Measurements from ENCODE around the gene CDHR1. TPM values are rescaled to one million over a fixed set of nuclear protein-coding genes. Genes with fewer than 3 reads are reported as not detected.

The CDHR1 gene
- total RNA-seq, 1 experiment from 2014 or later = 5.0 TPM

DNA sequence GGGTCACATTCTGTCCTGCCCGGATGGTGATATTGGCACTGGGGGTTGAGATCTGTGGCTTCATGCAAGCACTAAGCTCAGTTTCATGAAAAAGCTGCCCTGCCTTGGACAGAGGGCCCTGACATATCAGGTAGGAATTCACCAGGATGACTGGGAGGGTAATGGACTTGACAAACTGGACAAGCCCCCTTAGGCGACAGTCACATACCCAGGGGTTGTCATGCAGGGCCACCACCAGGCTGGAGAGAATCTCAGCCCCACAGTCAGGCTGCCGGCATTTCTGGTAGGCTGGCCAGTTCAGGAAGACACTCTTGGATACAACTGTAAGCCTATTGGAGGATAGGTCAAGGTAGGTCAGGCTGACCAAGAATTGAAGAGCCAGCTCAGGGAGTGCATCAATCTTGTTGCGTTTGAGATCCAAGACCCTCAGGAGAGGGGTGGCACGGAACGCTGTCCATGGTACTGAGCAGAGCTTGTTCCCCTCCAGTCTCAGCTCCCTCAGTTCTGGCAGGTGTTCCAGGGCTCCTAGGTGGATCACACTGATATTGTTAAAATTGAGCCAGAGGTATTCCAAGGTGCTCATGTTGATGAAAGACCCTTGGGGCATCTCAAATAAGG, 30.2 kb downstream of the CDHR1 start:
- Mint-ChIP-seq H3K9me3 (peaks cover 2% of the 10 kb centered on the region), H3K4me3 (no peak overlapping the region), H3K27ac (no peak overlapping the region), H3K27me3 (ENCODE audit: low read depth) (peaks cover 10% of the 10 kb centered on the region), H3K36me3 (no peaks in the 10 kb centered on the region), H3K4me1 (no peaks in the 10 kb centered on the region)
- CTCF ChIA-PET = interaction anchor here (0.7 to 5.9 kb wide), 5 partner anchors 10 to 127 kb away, joined by 3 to 36 read pairs (median 5); no protein-coding TSS in a partner anchor
- DNase-seq (ENCODE audit: low spot score) (peak; percentile 71), ATAC-seq (peak; percentile 88)
- POLR2A ChIA-PET = interaction anchor here (1.1 kb wide), 1 partner anchor 18 kb away, joined by 4 read pairs; no protein-coding TSS in a partner anchor
- TF ChIP-seq CREB1 (CRISPR knock-in tag; IDR thresholded peaks at IDR 0.05) (peak; percentile 43; the same call in 1 of the 2 replicates), JAZF1 (CRISPR knock-in tag; IDR thresholded peaks at IDR 0.05) (no peak), KAT7 (CRISPR knock-in tag; IDR thresholded peaks at IDR 0.05; ENCODE audit: borderline replicate concordance) (no peak), TP53 (CRISPR knock-in tag; IDR thresholded peaks at IDR 0.05) (peak; percentile 79; the same call in 1 of the 2 replicates), TEAD1 (CRISPR knock-in tag; IDR thresholded peaks at IDR 0.05) (peak; percentile 81; the same call in 1 of the 2 replicates), ZNF138 (CRISPR knock-in tag; conservative IDR thresholded peaks at IDR 0.05) (no peak), GTF2I (CRISPR knock-in tag; conservative IDR thresholded peaks at IDR 0.05) (no peak), CBFB (CRISPR knock-in tag; IDR thresholded peaks at IDR 0.05; ENCODE audit: low read depth) (0 out of 2 replicates have a peak, but pooled peaks have one; percentile 48), ZNF317 (CRISPR knock-in tag; IDR thresholded peaks at IDR 0.05; ENCODE audit: borderline replicate concordance, low read depth) (no peak), TCF7 (CRISPR knock-in tag; IDR thresholded peaks at IDR 0.05; ENCODE audit: low read depth) (no peak), ZNF416 (CRISPR knock-in tag; IDR thresholded peaks at IDR 0.05) (no peak), SMAD3 (CRISPR knock-in tag; IDR thresholded peaks at IDR 0.05; ENCODE audit: borderline replicate concordance) (peak; percentile 92; the same call in 1 of the 2 replicates), ZBTB21 (CRISPR knock-in tag; IDR thresholded peaks at IDR 0.05; ENCODE audit: borderline replicate concordance) (peak; percentile 58; the same call in 1 of the 2 replicates), ZNF232 (CRISPR knock-in tag; IDR thresholded peaks at IDR 0.05) (0 out of 2 replicates have a peak, but pooled peaks have one; percentile 68), ZNF219 (CRISPR knock-in tag; IDR thresholded peaks at IDR 0.05; ENCODE audit: borderline replicate concordance) (no peak; the same call in 1 of the 2 replicates)
- TF ChIP-seq, protein P1, sequence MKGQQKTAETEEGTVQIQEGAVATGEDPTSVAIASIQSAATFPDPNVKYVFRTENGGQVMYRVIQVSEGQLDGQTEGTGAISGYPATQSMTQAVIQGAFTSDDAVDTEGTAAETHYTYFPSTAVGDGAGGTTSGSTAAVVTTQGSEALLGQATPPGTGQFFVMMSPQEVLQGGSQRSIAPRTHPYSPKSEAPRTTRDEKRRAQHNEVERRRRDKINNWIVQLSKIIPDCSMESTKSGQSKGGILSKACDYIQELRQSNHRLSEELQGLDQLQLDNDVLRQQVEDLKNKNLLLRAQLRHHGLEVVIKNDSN (CRISPR knock-in tag; IDR thresholded peaks at IDR 0.05) = peak; percentile 47; the same call in 1 of the 2 replicates
- TF ChIP-seq, protein P2, sequence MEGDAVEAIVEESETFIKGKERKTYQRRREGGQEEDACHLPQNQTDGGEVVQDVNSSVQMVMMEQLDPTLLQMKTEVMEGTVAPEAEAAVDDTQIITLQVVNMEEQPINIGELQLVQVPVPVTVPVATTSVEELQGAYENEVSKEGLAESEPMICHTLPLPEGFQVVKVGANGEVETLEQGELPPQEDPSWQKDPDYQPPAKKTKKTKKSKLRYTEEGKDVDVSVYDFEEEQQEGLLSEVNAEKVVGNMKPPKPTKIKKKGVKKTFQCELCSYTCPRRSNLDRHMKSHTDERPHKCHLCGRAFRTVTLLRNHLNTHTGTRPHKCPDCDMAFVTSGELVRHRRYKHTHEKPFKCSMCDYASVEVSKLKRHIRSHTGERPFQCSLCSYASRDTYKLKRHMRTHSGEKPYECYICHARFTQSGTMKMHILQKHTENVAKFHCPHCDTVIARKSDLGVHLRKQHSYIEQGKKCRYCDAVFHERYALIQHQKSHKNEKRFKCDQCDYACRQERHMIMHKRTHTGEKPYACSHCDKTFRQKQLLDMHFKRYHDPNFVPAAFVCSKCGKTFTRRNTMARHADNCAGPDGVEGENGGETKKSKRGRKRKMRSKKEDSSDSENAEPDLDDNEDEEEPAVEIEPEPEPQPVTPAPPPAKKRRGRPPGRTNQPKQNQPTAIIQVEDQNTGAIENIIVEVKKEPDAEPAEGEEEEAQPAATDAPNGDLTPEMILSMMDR (IDR thresholded peaks at IDR 0.05) = no peak
- TF ChIP-seq, protein P3, sequence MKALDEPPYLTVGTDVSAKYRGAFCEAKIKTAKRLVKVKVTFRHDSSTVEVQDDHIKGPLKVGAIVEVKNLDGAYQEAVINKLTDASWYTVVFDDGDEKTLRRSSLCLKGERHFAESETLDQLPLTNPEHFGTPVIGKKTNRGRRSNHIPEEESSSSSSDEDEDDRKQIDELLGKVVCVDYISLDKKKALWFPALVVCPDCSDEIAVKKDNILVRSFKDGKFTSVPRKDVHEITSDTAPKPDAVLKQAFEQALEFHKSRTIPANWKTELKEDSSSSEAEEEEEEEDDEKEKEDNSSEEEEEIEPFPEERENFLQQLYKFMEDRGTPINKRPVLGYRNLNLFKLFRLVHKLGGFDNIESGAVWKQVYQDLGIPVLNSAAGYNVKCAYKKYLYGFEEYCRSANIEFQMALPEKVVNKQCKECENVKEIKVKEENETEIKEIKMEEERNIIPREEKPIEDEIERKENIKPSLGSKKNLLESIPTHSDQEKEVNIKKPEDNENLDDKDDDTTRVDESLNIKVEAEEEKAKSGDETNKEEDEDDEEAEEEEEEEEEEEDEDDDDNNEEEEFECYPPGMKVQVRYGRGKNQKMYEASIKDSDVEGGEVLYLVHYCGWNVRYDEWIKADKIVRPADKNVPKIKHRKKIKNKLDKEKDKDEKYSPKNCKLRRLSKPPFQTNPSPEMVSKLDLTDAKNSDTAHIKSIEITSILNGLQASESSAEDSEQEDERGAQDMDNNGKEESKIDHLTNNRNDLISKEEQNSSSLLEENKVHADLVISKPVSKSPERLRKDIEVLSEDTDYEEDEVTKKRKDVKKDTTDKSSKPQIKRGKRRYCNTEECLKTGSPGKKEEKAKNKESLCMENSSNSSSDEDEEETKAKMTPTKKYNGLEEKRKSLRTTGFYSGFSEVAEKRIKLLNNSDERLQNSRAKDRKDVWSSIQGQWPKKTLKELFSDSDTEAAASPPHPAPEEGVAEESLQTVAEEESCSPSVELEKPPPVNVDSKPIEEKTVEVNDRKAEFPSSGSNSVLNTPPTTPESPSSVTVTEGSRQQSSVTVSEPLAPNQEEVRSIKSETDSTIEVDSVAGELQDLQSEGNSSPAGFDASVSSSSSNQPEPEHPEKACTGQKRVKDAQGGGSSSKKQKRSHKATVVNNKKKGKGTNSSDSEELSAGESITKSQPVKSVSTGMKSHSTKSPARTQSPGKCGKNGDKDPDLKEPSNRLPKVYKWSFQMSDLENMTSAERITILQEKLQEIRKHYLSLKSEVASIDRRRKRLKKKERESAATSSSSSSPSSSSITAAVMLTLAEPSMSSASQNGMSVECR (CRISPR knock-in tag; IDR thresholded peaks at IDR 0.05; ENCODE audit: borderline replicate concordance) = peak; percentile 68; the same call in 1 of the 2 replicates
- TF ChIP-seq, protein P4, sequence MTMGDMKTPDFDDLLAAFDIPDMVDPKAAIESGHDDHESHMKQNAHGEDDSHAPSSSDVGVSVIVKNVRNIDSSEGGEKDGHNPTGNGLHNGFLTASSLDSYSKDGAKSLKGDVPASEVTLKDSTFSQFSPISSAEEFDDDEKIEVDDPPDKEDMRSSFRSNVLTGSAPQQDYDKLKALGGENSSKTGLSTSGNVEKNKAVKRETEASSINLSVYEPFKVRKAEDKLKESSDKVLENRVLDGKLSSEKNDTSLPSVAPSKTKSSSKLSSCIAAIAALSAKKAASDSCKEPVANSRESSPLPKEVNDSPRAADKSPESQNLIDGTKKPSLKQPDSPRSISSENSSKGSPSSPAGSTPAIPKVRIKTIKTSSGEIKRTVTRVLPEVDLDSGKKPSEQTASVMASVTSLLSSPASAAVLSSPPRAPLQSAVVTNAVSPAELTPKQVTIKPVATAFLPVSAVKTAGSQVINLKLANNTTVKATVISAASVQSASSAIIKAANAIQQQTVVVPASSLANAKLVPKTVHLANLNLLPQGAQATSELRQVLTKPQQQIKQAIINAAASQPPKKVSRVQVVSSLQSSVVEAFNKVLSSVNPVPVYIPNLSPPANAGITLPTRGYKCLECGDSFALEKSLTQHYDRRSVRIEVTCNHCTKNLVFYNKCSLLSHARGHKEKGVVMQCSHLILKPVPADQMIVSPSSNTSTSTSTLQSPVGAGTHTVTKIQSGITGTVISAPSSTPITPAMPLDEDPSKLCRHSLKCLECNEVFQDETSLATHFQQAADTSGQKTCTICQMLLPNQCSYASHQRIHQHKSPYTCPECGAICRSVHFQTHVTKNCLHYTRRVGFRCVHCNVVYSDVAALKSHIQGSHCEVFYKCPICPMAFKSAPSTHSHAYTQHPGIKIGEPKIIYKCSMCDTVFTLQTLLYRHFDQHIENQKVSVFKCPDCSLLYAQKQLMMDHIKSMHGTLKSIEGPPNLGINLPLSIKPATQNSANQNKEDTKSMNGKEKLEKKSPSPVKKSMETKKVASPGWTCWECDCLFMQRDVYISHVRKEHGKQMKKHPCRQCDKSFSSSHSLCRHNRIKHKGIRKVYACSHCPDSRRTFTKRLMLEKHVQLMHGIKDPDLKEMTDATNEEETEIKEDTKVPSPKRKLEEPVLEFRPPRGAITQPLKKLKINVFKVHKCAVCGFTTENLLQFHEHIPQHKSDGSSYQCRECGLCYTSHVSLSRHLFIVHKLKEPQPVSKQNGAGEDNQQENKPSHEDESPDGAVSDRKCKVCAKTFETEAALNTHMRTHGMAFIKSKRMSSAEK (CRISPR knock-in tag; IDR thresholded peaks at IDR 0.05; ENCODE audit: borderline replicate concordance) = no peak
- TF ChIP-seq, protein P5, sequence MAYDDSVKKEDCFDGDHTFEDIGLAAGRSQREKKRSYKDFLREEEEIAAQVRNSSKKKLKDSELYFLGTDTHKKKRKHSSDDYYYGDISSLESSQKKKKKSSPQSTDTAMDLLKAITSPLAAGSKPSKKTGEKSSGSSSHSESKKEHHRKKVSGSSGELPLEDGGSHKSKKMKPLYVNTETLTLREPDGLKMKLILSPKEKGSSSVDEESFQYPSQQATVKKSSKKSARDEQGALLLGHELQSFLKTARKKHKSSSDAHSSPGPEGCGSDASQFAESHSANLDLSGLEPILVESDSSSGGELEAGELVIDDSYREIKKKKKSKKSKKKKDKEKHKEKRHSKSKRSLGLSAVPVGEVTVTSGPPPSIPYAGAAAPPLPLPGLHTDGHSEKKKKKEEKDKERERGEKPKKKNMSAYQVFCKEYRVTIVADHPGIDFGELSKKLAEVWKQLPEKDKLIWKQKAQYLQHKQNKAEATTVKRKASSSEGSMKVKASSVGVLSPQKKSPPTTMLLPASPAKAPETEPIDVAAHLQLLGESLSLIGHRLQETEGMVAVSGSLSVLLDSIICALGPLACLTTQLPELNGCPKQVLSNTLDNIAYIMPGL (CRISPR knock-in tag; IDR thresholded peaks at IDR 0.05) = no peak
- TF ChIP-seq, protein P6, sequence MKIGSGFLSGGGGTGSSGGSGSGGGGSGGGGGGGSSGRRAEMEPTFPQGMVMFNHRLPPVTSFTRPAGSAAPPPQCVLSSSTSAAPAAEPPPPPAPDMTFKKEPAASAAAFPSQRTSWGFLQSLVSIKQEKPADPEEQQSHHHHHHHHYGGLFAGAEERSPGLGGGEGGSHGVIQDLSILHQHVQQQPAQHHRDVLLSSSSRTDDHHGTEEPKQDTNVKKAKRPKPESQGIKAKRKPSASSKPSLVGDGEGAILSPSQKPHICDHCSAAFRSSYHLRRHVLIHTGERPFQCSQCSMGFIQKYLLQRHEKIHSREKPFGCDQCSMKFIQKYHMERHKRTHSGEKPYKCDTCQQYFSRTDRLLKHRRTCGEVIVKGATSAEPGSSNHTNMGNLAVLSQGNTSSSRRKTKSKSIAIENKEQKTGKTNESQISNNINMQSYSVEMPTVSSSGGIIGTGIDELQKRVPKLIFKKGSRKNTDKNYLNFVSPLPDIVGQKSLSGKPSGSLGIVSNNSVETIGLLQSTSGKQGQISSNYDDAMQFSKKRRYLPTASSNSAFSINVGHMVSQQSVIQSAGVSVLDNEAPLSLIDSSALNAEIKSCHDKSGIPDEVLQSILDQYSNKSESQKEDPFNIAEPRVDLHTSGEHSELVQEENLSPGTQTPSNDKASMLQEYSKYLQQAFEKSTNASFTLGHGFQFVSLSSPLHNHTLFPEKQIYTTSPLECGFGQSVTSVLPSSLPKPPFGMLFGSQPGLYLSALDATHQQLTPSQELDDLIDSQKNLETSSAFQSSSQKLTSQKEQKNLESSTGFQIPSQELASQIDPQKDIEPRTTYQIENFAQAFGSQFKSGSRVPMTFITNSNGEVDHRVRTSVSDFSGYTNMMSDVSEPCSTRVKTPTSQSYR (CRISPR knock-in tag; IDR thresholded peaks at IDR 0.05) = 0 out of 2 replicates have a peak, but pooled peaks have one; percentile 77

Measured in WTC11 (cell line).